ENCODE data around the gene ACY1.

ACY1 gene

GRCh38 chr3:52036222-52036694 lies 52.9 kb downstream of the ACY1 start:
- no peak overlapping the region for H3K4me3 ChIP-seq (ENCODE audit: low read depth, low read length)
- TF ChIP-seq CTCF (IDR thresholded peaks at IDR 0.05; ENCODE audit: borderline replicate concordance, insufficient read depth, low read depth, low read length) = no peak

DNA sequence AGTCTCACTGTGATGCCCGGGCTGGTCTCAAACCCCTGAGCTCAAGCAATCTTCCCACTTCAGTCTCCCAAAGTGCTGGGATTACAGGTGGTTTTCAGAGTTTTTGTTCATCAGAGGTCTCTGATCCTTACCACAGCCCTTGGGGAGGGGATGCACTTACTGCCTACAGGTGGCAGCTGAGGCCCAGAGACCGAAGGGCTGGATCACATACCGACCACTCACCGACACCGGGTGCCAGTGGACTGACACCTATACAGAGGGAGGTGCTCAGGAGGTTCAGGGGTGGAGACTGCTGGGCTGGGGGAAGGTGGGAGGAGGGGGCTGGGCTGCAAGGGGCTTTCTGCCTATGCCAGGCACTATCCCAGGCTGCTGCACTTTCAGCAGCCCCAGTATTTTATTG lies 53.5 kb downstream of the ACY1 start:
- no peak overlapping the region for H3K4me3 ChIP-seq (ENCODE audit: low read depth, low read length)
- TF ChIP-seq CTCF (IDR thresholded peaks at IDR 0.05; ENCODE audit: borderline replicate concordance, insufficient read depth, low read depth, low read length) = no peak

DNA sequence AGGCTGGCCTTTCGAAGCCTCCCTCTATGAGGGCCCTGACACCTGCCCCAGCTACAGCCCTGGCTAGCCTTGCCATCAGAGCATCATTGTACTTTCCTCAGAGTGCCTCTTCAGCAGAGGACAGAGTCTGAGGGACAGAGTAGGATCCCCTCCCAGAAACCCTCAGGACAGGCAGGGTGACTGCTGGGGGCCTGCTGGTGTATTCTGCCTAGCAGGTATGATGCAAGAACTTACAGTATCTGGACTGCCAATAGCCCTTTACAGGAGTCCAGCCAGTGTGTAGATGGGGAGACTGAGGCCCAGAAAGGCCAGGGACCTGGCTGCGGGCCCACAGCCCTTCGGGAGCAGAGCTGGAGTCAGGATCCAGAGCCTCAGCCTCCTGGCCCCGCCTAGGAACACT lies 54.0 kb downstream of the ACY1 start:
- no peak for TF ChIP-seq CTCF (IDR thresholded peaks at IDR 0.05; ENCODE audit: borderline replicate concordance, insufficient read depth, low read depth, low read length)
- no peak overlapping the region for H3K4me3 ChIP-seq (ENCODE audit: low read depth, low read length)

DNA sequence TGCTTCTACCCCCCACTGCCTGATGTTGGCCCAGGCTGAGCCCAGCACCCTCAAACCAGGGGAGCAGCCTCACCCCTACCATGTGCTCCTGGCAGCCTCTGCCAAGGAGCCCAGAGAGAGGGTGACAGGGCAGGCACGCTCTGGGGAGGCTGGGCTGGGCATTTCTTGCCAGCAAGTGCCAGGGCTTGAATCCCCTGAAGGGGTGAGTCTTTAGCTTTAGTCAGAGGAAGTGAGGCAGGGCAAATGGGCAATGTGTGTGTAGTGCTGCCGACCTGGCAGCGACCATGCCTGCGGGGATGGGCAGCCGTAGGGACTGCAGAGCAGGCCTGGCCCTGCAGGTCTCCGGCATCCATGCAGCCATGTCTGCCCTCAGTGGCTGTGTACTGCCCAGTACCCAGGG lies 54.9 kb downstream of the ACY1 start:
- TF ChIP-seq CTCF (IDR thresholded peaks at IDR 0.05; ENCODE audit: borderline replicate concordance, insufficient read depth, low read depth, low read length) = no peak
- H3K4me3 ChIP-seq (ENCODE audit: low read depth, low read length) = no peak overlapping the region
